T-cell (primary cell): ENCODE data around the gene LRP1B. TPM values are rescaled to one million over a fixed set of nuclear protein-coding genes. Genes with fewer than 3 reads are reported as not detected.

Experiments
- ATAC-seq, 4 experiments: fragments of 200-7000 bp in 3 of 4; fragments of 150-1000 bp in 1 of 4; cut with Tn5 transposase; replicated peaks in 1 of 4; 1 replicate in 3 of 4; 2 replicates in 1 of 4; pipeline ENCODE4 v1.10.0; 2021; ENCODE audit warnings: moderate library complexity in 3 of 4, mild to moderate bottlenecking in 2 of 4, moderate number of reproducible peaks in 1 of 4
- CTCF ChIA-PET, 2 donors: fragments of 300-600 bp; sonication (Branson Sonifier 250); formaldehyde crosslinking; loops; one replicate each; lab custom pipeline; 2022; ENCODE audit warnings: antibody characterized with exemption in 2 of 2; lab: Charles Lee
- POLR2A ChIA-PET, 2 donors: fragments of 300-600 bp; sonication (Branson Sonifier 250); formaldehyde crosslinking; loops; one replicate each; lab custom pipeline; 2022; ENCODE audit warnings: antibody characterized with exemption in 2 of 2; lab: Charles Lee
- DNase-seq, 35 experiments: peaks; one replicate each; pipeline versions ENCODE4 v3.0.0 to v3.0.0-alpha.2; 2013 to 2023
- H3K27ac ChIP-seq: one replicate; pipeline ENCODE4 v1.5.1; 2013; ENCODE audit warnings: low read length
- H3K27me3 ChIP-seq, 2 experiments: replicated peaks in 1 of 2; 1 replicate in 1 of 2; 2 replicates in 1 of 2; pipeline versions ENCODE4 v1.6.1 to v1.7.0; 2013; ENCODE audit warnings: low read length in 1 of 2, mixed read lengths in 1 of 2; ENCODE audit not compliant: control insufficient read depth in 2 of 2, insufficient read depth in 2 of 2; ENCODE audit errors: extremely low read depth in 1 of 2
- H3K36me3 ChIP-seq, 2 donors: 1 replicate in 1 of 2; 2 replicates in 1 of 2; pipeline versions ENCODE4 v1.6.1 to v1.7.0; 2013; ENCODE audit warnings: low read length in 1 of 2; ENCODE audit not compliant: control insufficient read depth in 2 of 2, insufficient read depth in 1 of 2; ENCODE audit errors: extremely low read depth in 1 of 2
- H3K4me1 ChIP-seq, 2 experiments: 1 replicate in 1 of 2; 2 replicates in 1 of 2; pipeline versions ENCODE4 v1.6.1 to v1.7.0; 2013; ENCODE audit warnings: low read length in 2 of 2, mixed read lengths in 1 of 2; ENCODE audit not compliant: insufficient read depth in 2 of 2, control insufficient read depth in 1 of 2; ENCODE audit errors: extremely low read depth in 1 of 2
- H3K4me3 ChIP-seq, 2 donors: 1 replicate in 1 of 2; 2 replicates in 1 of 2; pipeline versions ENCODE4 v1.5.1 to v1.7.0; 2013; ENCODE audit warnings: mild to moderate bottlenecking in 2 of 2, low read length in 1 of 2, moderate library complexity in 1 of 2; ENCODE audit not compliant: control insufficient read depth in 1 of 2; ENCODE audit errors: extremely low read depth in 1 of 2
- H3K9me3 ChIP-seq: 2 replicates; pipeline ENCODE4 v1.7.0; 2013
- H3K27ac Mint-ChIP-seq, 2 donors: one replicate each; pipeline ENCODE4 v1.8.0; 2020 to 2021; ENCODE audit warnings: mild to moderate bottlenecking in 2 of 2, mixed read lengths in 2 of 2
- H3K27me3 Mint-ChIP-seq, 2 donors: one replicate each; pipeline ENCODE4 v1.8.0; 2021 to 2022; ENCODE audit warnings: mixed read lengths in 2 of 2
- H3K36me3 Mint-ChIP-seq: one replicate; pipeline ENCODE4 v1.8.0; 2021; ENCODE audit warnings: mixed read lengths
- H3K4me1 Mint-ChIP-seq, 3 donors: one replicate each; pipeline ENCODE4 v1.8.0; 2020 to 2022; ENCODE audit warnings: mixed read lengths in 3 of 3, mild to moderate bottlenecking in 1 of 3
- H3K4me3 Mint-ChIP-seq, 3 donors: one replicate each; pipeline ENCODE4 v1.8.0; 2020 to 2022; ENCODE audit warnings: mild to moderate bottlenecking in 3 of 3, mixed read lengths in 3 of 3, moderate library complexity in 3 of 3
- H3K9me3 Mint-ChIP-seq, 3 donors: one replicate each; pipeline ENCODE4 v1.8.0; 2020 to 2022; ENCODE audit warnings: mixed read lengths in 3 of 3
- WGBS: methylation state at CpG from one replicate; pipeline ENCODE4 v1.1.5; 2013; ENCODE audit warnings: missing lambda C conversion rate; ENCODE audit not compliant: insufficient coverage; 5-methylcytosine and 5-hydroxymethylcytosine counted together
- total RNA-seq, 35 experiments: library from RNA in 6 of 35; stranded (reverse) in 6 of 35; fragments of 120-200 nt in 1 of 35; gene quantifications; one replicate each; pipeline versions ENCODE4 v1.2.1 to v1.2.4 and lab custom pipeline; 2013 to 2026

The LRP1B gene
- total RNA-seq, 5 donors from 2014 or later (not counting 1 experiment from before 2014, with no cell fraction given), result not detected

DNA sequence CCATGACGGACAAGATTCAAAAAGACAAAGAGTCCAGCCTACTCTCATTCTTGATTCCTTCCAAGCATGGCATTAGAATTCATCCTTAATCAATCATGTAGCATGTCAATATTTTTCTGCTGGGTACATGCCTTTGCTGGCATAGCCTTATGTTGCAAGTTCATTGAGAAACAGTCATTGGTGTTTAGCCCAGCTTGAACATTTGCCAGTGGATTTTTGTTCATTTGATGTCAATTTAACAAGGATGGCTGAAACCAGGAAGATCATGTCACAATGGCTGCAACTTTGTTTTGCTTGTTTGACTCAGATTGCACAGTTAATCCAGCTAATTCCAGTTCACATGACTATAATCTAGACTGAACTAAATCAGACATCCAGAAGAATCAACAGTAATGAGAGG lies 1132.2 kb downstream of the LRP1B start:
- no peak for ATAC-seq
- Mint-ChIP-seq H3K4me1 (no peaks in the 10 kb centered on the region), H3K27me3 (no peaks in the 10 kb centered on the region), H3K9me3 (peaks cover 4 to 18% (median 5%) of the 10 kb centered on the region in 3 donors), H3K27ac (no peak overlapping the region), H3K4me3 (no peak overlapping the region), H3K36me3 (no peaks in the 10 kb centered on the region)
- Histone ChIP-seq H3K9me3 (no peaks in the 10 kb centered on the region), H3K27me3 (no peaks in the 10 kb centered on the region), H3K27ac (no peak overlapping the region), H3K4me3 (no peak overlapping the region), H3K36me3 (no peaks in the 10 kb centered on the region), H3K4me1 (no peaks in the 10 kb centered on the region)
- ChIA-PET POLR2A (no interaction called here), CTCF (no interaction called here)
- DNase-seq, result no peak
- WGBS, result no CpG with 5 or more reads among the region's 1 CpG

DNA sequence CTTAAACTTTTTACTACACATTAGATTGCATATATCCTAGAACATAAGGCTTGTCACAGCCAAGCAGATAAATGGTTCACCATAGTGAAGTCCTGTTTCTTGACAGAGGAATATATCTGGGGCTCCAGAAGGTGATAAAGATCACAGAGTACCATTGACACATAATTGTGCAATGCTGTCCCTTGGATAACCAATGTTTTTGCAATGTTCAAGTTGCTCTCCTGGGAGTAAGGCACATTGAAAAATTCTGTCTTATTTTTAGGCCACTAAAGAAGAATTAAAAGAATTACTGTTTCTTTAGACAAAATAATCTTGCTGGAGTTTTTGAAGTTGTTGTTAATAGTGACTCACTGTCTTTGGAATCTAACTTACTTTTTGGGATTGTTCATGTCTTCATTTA lies 1132.8 kb downstream of the LRP1B start:
- no peak overlapping the region for H3K27ac ChIP-seq
- no peaks in the 10 kb centered on the region for H3K27me3 ChIP-seq
- Mint-ChIP-seq H3K4me3 (no peak overlapping the region), H3K27me3 (no peaks in the 10 kb centered on the region), H3K9me3 (peaks cover 4 to 16% (median 9%) of the 10 kb centered on the region in 3 donors), H3K4me1 (no peaks in the 10 kb centered on the region), H3K27ac (no peak overlapping the region), H3K36me3 (no peaks in the 10 kb centered on the region)
- ChIA-PET POLR2A (no interaction called here), CTCF (no interaction called here)
- DNase-seq, result no peak
- H3K9me3 ChIP-seq, result no peaks in the 10 kb centered on the region
- no peaks in the 10 kb centered on the region for H3K36me3 ChIP-seq
- H3K4me1 ChIP-seq, result no peaks in the 10 kb centered on the region
- no peak overlapping the region for H3K4me3 ChIP-seq
- no peak for ATAC-seq

DNA sequence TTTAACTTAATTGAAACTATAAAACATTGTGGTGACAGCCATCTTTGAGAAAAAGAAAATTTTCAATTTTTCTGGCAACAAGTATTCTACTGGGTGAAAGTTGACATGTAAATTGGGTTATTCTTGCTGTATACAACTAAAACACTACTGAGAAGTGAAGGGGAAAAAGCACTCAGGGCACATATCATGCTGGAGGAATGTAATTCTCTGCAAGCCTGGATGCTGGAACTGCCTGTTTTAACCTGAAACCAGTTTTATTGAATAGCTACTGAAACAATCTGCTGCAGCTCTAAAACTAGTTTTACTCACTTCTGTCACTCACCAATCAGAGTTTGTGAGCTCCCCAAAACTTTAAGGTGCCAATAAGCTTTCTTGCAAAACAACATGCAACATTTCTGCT lies 1136.0 kb downstream of the LRP1B start:
- ChIA-PET POLR2A (no interaction called here), CTCF (no interaction called here)
- Histone ChIP-seq H3K36me3 (no peaks in the 10 kb centered on the region), H3K27me3 (no peaks in the 10 kb centered on the region), H3K4me3 (no peak overlapping the region), H3K4me1 (no peaks in the 10 kb centered on the region), H3K27ac (no peak overlapping the region), H3K9me3 (no peaks in the 10 kb centered on the region)
- Mint-ChIP-seq H3K9me3 (peaks cover 4 to 12% (median 7%) of the 10 kb centered on the region in 3 donors), H3K36me3 (no peaks in the 10 kb centered on the region), H3K4me3 (no peak overlapping the region), H3K27ac (no peak overlapping the region), H3K4me1 (no peaks in the 10 kb centered on the region), H3K27me3 (no peaks in the 10 kb centered on the region)
- DNase-seq (no peak), ATAC-seq (no peak)

DNA sequence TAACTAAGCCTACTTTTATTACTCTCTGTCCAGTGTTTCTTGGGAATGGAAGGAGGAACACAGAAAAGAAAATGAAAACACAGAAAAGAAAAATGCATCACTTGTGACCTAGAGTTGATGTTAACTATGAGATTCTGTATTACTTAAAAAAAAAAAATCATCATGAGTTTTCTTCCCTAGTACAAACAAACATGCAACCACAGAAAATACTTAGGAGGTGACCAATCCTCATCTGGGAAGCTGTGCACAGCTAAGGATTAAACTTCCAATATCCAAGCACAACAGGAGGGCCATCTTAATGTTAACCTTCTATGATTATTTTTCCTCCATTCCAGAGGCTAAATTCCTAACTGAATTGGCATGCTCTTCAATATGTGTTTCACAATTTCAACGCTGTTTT lies 1140.4 kb downstream of the LRP1B start:
- no peaks in the 10 kb centered on the region for H3K27me3 ChIP-seq
- POLR2A ChIA-PET, result no interaction called here
- H3K9me3 ChIP-seq, result no peaks in the 10 kb centered on the region
- Mint-ChIP-seq H3K36me3 (no peaks in the 10 kb centered on the region), H3K27me3 (no peaks in the 10 kb centered on the region), H3K4me1 (no peaks in the 10 kb centered on the region), H3K4me3 (no peak overlapping the region), H3K27ac (no peak overlapping the region), H3K9me3 (peaks cover 9 to 20% (median 9%) of the 10 kb centered on the region in 3 donors)
- ATAC-seq, result no peak
- H3K4me1 ChIP-seq, result no peaks in the 10 kb centered on the region
- no peaks in the 10 kb centered on the region for H3K36me3 ChIP-seq
- H3K4me3 ChIP-seq, result no peak overlapping the region
- no peak for DNase-seq
- no CpG with 5 or more reads among the region's 1 CpG for WGBS
- CTCF ChIA-PET, result no interaction called here
- no peak overlapping the region for H3K27ac ChIP-seq

DNA sequence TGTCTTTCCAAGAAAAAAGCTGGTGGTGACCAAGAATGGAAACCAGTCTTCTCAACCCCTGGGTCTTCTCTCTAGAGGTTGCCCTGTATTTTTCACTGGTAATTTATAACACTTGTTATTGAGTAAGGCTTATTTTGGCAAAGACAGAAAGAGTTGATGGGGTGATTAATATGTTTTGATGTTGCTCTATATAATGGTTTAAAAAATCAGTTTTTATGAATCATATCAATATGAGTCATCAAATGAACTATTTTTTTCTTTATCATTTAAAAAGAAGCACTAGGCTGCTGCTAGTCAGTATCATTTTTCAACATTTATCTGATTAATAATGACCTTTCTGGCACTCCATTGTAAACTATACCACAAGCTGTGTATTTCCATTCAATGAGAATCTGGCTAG lies 1142.2 kb downstream of the LRP1B start:
- Mint-ChIP-seq H3K9me3 (peaks cover 4 to 18% (median 5%) of the 10 kb centered on the region in 3 donors), H3K27ac (no peak overlapping the region), H3K4me1 (no peaks in the 10 kb centered on the region), H3K27me3 (no peaks in the 10 kb centered on the region), H3K4me3 (no peak overlapping the region), H3K36me3 (no peaks in the 10 kb centered on the region)
- Histone ChIP-seq H3K4me3 (no peak overlapping the region), H3K27ac (no peak overlapping the region), H3K9me3 (no peaks in the 10 kb centered on the region), H3K36me3 (no peaks in the 10 kb centered on the region), H3K4me1 (no peaks in the 10 kb centered on the region), H3K27me3 (no peaks in the 10 kb centered on the region)
- POLR2A ChIA-PET, result no interaction called here
- CTCF ChIA-PET, result no interaction called here
- DNase-seq (no peak), ATAC-seq (no peak)

DNA sequence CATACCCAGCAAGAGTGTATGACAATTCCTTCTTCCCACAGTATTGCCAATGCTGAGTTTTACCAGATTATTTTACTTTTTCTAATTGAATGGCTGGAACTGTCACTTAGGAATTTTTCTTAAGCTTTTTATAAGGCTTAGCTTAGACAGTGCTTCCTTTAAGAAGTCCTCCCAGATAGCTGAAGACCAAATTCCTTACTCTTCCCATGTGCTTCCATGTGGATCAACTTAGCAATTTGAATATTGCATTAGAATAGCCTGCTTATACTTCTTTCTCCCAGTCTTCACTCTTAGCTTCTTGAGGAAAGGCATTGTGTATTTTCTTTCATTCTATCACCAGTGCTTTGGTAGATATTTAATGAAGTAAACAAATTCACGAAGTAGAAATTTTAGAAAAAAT lies 1144.4 kb downstream of the LRP1B start:
- no peaks in the 10 kb centered on the region for H3K4me1 ChIP-seq
- H3K36me3 Mint-ChIP-seq, result no peaks in the 10 kb centered on the region
- no peak overlapping the region for H3K4me3 ChIP-seq
- ChIA-PET POLR2A (no interaction called here), CTCF (no interaction called here)
- no peak for ATAC-seq
- no peaks in the 10 kb centered on the region for H3K27me3 ChIP-seq
- H3K27ac Mint-ChIP-seq, result no peak overlapping the region
- peaks cover 4 to 19% (median 17%) of the 10 kb centered on the region in 3 donors for H3K9me3 Mint-ChIP-seq
- DNase-seq, result no peak
- no peaks in the 10 kb centered on the region for H3K4me1 Mint-ChIP-seq
- H3K27me3 Mint-ChIP-seq, result no peaks in the 10 kb centered on the region
- H3K9me3 ChIP-seq, result no peaks in the 10 kb centered on the region
- WGBS, result no CpG with 5 or more reads among the region's 1 CpG
- no peaks in the 10 kb centered on the region for H3K36me3 ChIP-seq
- H3K27ac ChIP-seq, result no peak overlapping the region
- H3K4me3 Mint-ChIP-seq, result no peak overlapping the region

DNA sequence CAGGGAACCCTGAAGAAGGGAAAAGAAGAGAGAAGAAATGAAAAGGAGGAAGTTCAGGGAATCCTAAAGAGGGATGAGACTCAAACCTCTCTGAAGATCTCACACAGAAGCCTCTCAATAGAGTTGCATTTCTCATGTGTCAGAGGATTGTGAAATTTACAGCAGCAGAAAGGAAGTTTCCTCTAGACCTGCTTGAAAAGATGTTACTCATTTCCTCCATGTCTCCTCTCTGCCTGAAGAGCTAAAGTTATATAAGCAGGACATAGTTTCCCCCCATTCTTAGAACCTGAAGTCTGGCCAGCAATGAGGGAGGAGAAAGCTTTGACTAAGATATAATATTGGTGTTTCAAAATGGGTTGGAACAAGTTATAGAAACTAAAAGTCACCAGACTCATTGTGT lies 1155.6 kb downstream of the LRP1B start:
- Histone ChIP-seq H3K4me3 (no peak overlapping the region), H3K36me3 (no peaks in the 10 kb centered on the region), H3K9me3 (no peaks in the 10 kb centered on the region), H3K27me3 (no peaks in the 10 kb centered on the region), H3K4me1 (no peaks in the 10 kb centered on the region), H3K27ac (no peak overlapping the region)
- Mint-ChIP-seq H3K4me1 (no peaks in the 10 kb centered on the region), H3K27me3 (no peaks in the 10 kb centered on the region), H3K27ac (no peak overlapping the region), H3K9me3 (peaks cover 12 to 31% (median 14%) of the 10 kb centered on the region in 3 donors), H3K36me3 (no peaks in the 10 kb centered on the region), H3K4me3 (no peak overlapping the region)
- DNase-seq (no peak), ATAC-seq (no peak)
- POLR2A ChIA-PET, result no interaction called here
- CTCF ChIA-PET, result no interaction called here
